Right atrium auricular region (tissue), 2 donors: ENCODE results near the gene CADM4. TPM values are rescaled to one million over a fixed set of nuclear protein-coding genes. Genes with fewer than 3 reads are reported as not detected.

ENCODE experiments used
- DNase-seq: peaks from one replicate; pipeline ENCODE4 v3.0.0-alpha.2; 2019; ENCODE audit warnings: low spot score
- H3K27ac ChIP-seq, 2 donors: fragments of 200-600 bp; sonication (generic); 1 replicate in 1 of 2; 2 replicates in 1 of 2; pipeline ENCODE4 v1.5.1; 2016 to 2019
- H3K27me3 ChIP-seq, 2 donors: fragments of 200-600 bp; sonication (generic); one replicate each; pipeline versions ENCODE4 v1.5.1 to v1.6.0; 2017 to 2019
- H3K36me3 ChIP-seq: fragments of 200-600 bp; sonication (generic); one replicate; pipeline ENCODE4 v1.5.1; 2016
- H3K4me1 ChIP-seq, 2 donors: fragments of 200-600 bp; sonication (generic); one replicate each; pipeline versions ENCODE4 v1.5.1 to v1.6.0; 2017 to 2019
- H3K4me3 ChIP-seq, 2 donors: fragments of 200-600 bp; sonication (generic); 1 replicate in 1 of 2; 2 replicates in 1 of 2; pipeline ENCODE4 v1.5.1; 2017 to 2019; ENCODE audit warnings: mild to moderate bottlenecking in 1 of 2, moderate library complexity in 1 of 2
- H3K9me3 ChIP-seq, 2 donors: fragments of 200-600 bp; sonication (generic); one replicate each; pipeline ENCODE4 v1.5.1; 2019
- total RNA-seq, 2 donors: library from RNA; depleted of rRNA; stranded (reverse); fragments of >200 nt; gene quantifications; one replicate each; pipeline ENCODE4 v1.1.0, GENCODE V29; 2016
- TF ChIP-seq, protein P1 (sequence below), 2 donors: fragments of 200-600 bp; sonication (generic); IDR thresholded peaks; one replicate each; pipeline ENCODE4 v1.5.1; 2019; ENCODE audit warnings: antibody characterized with exemption in 2 of 2

CADM4 gene
- total RNA-seq, 2 donors from 2014 or later, result 6.6 to 9.6 TPM

DNA sequence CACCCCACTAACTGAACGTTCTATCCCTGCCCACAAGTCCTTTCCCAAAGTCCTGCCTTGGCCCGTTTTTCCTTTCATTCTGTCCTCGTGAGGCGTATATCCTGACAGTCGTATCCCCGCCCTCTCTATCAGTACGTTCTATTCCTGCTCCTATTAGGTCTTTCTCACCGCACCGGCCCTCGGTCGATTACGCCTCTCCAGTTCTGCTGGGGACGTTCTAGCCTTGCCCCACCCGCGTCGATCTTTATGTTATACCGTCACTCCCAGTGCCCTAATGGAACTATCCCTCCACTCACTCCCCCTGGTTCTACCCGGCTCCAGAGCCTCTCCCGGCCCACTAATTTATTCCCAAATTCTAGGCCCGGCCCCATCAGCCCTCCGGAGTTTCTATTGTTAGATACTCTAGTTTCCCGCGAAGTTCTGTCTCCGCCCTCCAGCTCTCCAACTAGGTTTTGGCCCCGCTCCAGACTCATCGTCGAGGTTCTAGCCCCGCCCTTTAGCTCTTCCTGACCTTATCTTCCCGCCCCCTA, 28.3 kb upstream of the CADM4 start:
- H3K27ac ChIP-seq, result peak overlapping the region; percentile 18 to 64
- TF ChIP-seq, protein P1, sequence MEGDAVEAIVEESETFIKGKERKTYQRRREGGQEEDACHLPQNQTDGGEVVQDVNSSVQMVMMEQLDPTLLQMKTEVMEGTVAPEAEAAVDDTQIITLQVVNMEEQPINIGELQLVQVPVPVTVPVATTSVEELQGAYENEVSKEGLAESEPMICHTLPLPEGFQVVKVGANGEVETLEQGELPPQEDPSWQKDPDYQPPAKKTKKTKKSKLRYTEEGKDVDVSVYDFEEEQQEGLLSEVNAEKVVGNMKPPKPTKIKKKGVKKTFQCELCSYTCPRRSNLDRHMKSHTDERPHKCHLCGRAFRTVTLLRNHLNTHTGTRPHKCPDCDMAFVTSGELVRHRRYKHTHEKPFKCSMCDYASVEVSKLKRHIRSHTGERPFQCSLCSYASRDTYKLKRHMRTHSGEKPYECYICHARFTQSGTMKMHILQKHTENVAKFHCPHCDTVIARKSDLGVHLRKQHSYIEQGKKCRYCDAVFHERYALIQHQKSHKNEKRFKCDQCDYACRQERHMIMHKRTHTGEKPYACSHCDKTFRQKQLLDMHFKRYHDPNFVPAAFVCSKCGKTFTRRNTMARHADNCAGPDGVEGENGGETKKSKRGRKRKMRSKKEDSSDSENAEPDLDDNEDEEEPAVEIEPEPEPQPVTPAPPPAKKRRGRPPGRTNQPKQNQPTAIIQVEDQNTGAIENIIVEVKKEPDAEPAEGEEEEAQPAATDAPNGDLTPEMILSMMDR (IDR thresholded peaks at IDR 0.05), result no peak
- no peaks in the 10 kb centered on the region for H3K27me3 ChIP-seq
- no peak for DNase-seq
- peak overlapping the region; percentile 24 to 58 for H3K4me3 ChIP-seq
- peaks cover 11% of the 10 kb centered on the region for H3K36me3 ChIP-seq
- peaks cover 0 to 30% of the 10 kb centered on the region in 2 donors for H3K4me1 ChIP-seq
- H3K9me3 ChIP-seq, result no peaks in the 10 kb centered on the region

DNA sequence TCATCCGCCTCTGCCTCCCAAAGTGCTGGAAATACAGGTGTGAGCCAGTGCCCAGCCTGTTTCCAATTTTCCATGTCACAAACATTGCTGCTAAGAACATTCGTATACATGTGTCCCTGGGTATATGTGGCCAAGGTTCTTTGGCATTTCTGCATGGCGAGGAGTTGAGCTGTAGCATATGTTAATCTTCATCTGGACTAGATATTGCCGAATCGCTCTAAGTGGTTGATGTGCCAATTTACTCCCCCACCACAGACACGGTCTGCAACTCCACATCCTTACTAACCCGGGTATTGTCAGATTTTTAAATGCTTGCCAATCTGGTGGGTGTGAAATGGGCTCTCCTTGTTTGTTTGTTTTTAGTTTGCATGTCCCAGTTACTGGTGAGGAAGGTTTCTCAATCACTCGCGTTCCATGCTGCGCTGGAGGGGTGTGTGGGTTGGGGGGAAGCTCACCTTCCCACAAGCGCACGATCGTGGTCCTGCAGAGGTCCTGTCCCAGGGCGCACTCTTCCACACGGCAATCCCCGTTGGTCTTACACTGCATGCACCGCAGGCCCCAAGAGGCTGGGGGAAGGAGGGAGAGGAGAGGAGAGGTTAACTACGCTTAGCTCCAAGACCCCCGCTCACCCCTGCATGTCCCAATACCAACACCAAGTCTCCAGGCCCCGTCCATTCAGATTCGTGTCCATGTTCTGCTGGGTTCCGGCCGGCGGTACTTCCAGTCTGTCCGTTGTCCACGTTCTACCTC, 27.7 kb upstream of the CADM4 start:
- no peaks in the 10 kb centered on the region for H3K27me3 ChIP-seq
- TF ChIP-seq, protein P1 (IDR thresholded peaks at IDR 0.05), result no peak
- no peak for DNase-seq
- H3K4me1 ChIP-seq, result peaks cover 0 to 30% of the 10 kb centered on the region in 2 donors
- peak overlapping the region in 1 of 2 donors; percentile 64 for H3K27ac ChIP-seq
- H3K4me3 ChIP-seq, result peak overlapping the region in 1 of 2 donors; percentile 58
- H3K9me3 ChIP-seq, result no peaks in the 10 kb centered on the region
- H3K36me3 ChIP-seq, result peaks cover 11% of the 10 kb centered on the region

DNA sequence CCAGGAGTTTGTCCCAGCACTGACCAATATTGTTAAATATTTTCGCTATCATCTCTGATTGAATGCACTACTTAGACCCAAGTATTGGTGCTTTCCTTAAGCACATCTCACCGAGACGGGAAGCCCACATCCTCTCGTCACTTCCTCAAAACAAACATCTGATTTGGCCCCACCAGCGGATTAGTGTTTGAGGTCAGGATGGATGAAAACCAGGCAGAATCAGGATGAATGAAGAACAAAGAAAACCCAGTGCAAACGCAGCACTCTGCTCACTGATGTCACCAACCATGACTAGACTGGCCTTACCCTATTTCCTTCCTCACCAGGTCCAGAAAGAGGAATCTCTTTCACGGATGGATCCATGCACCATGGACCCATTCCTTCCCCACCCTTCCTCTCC, 24.4 kb upstream of the CADM4 start:
- no peaks in the 10 kb centered on the region for H3K27me3 ChIP-seq
- no peak overlapping the region for H3K27ac ChIP-seq
- no peak for DNase-seq
- TF ChIP-seq, protein P1 (IDR thresholded peaks at IDR 0.05), result no peak
- no peak overlapping the region for H3K4me3 ChIP-seq
- no peaks in the 10 kb centered on the region for H3K9me3 ChIP-seq
- H3K36me3 ChIP-seq, result peaks cover 11% of the 10 kb centered on the region
- H3K4me1 ChIP-seq, result peaks cover 0 to 14% of the 10 kb centered on the region in 2 donors

DNA sequence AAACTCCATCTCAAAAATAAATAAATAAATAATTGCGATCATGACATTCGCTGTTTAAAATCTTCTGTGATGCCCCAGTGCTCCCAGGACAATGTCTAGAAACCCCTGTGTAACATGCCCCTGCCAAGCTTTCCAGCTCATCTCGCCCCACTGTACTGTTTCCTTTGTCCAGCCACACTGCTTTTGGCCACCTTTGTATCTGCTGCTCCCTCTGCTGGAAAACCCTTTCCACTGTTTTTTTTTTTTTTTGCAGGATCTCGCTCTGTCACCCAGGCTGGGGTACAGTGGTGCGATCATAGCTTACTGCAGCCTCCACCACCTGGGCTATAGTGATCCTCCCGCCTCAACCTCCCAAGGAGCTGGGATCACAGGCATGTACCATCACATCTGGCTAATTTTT, 22.8 kb upstream of the CADM4 start:
- no peaks in the 10 kb centered on the region for H3K27me3 ChIP-seq
- no peak for DNase-seq
- TF ChIP-seq, protein P1 (IDR thresholded peaks at IDR 0.05), result no peak
- H3K4me1 ChIP-seq, result peaks cover 0 to 7% of the 10 kb centered on the region in 2 donors
- H3K27ac ChIP-seq, result no peak overlapping the region
- H3K36me3 ChIP-seq, result peaks cover 11% of the 10 kb centered on the region
- H3K9me3 ChIP-seq, result peaks cover 0 to 4% of the 10 kb centered on the region in 2 donors
- no peak overlapping the region for H3K4me3 ChIP-seq

DNA sequence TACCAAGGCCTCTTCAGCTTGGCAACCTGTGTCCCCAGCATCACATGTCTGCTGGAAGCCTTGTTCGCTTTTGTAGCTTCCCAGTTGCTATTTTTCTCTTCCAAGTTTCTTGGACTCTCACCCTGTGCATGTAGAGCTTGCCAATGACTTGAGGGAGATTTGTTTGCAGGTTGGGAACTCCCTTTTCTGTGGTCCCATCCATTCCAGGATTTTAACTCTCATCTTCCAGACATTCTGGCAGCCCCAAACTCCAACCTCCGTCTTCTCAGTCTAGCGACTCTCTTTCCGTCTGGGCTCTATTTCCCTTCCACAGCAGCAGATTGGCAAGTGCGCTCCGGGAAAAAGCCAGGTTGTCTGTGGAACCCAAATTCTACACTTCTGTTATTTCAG, 21.3 kb upstream of the CADM4 start:
- H3K4me1 ChIP-seq, result peaks cover 0 to 6% of the 10 kb centered on the region in 2 donors
- no peak overlapping the region for H3K4me3 ChIP-seq
- no peak overlapping the region for H3K27ac ChIP-seq
- DNase-seq, result no peak
- H3K27me3 ChIP-seq, result no peaks in the 10 kb centered on the region
- peaks cover 17% of the 10 kb centered on the region for H3K36me3 ChIP-seq
- TF ChIP-seq, protein P1 (IDR thresholded peaks at IDR 0.05), result no peak
- H3K9me3 ChIP-seq, result peaks cover 0 to 4% of the 10 kb centered on the region in 2 donors
